ENCODE measurements around the gene WIF1.

DNA sequence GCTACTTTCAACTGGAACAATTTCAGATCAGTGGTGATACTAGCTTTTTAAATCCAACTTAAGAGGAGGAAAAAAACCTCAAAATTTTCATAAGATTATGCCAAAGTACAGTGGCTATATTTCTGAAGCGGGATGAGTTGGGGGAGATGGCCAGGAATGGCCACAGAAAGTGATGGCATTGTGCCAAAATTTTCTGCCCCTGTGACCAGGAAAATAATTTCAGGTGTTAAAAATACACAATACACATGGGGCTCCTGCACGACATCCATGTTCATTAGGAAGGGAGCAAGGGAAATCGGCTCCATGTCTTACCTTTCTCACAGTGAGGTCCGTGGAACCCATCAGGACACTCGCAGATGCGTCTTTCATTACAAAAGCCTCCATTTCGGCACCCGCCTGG lies 53.7 kb downstream of the WIF1 start:
- TF ChIP-seq ARNT (IDR thresholded peaks at IDR 0.05) (no peak), ELF4 (IDR thresholded peaks at IDR 0.05) (no peak), FOXA1 (IDR thresholded peaks at IDR 0.05) (no peak), CTBP1 (IDR thresholded peaks at IDR 0.05; ENCODE audit: borderline replicate concordance) (no peak), LEF1 (IDR thresholded peaks at IDR 0.05; ENCODE audit: borderline replicate concordance) (no peak), FOXM1 (IDR thresholded peaks at IDR 0.05; ENCODE audit: borderline replicate concordance) (no peak), HDGF (IDR thresholded peaks at IDR 0.05; ENCODE audit: borderline replicate concordance) (no peak), NFRKB (IDR thresholded peaks at IDR 0.05) (no peak), TARDBP (IDR thresholded peaks at IDR 0.05) (no peak), SP1 (IDR thresholded peaks at IDR 0.05) (no peak), FOXK2 (IDR thresholded peaks at IDR 0.05) (no peak)
- TF ChIP-seq, protein P1, sequence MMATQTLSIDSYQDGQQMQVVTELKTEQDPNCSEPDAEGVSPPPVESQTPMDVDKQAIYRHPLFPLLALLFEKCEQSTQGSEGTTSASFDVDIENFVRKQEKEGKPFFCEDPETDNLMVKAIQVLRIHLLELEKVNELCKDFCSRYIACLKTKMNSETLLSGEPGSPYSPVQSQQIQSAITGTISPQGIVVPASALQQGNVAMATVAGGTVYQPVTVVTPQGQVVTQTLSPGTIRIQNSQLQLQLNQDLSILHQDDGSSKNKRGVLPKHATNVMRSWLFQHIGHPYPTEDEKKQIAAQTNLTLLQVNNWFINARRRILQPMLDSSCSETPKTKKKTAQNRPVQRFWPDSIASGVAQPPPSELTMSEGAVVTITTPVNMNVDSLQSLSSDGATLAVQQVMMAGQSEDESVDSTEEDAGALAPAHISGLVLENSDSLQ (IDR thresholded peaks at IDR 0.05), result no peak

All from HEK293T (cell line).